K562 (cell line): ENCODE data around the gene RNASE7. TPM values are rescaled to one million over a fixed set of nuclear protein-coding genes. Genes with fewer than 3 reads are reported as not detected.

Source experiments
- ATAC-seq: fragments of 200-7000 bp; cut with Tn5 transposase; 3 replicates; pipeline ENCODE4 v1.9.1; 2020; ENCODE audit warnings: moderate library complexity
- BruUV-seq: library from RNA; stranded (reverse); fragments of 400-500 nt; replicated peaks from 2 replicates; lab custom pipeline; 2021; lab: Mats Ljungman, UMichigan
- CTCF ChIA-PET: fragments of 300-600 bp; formaldehyde crosslinking; extraction: SDS; loops from one replicate; lab custom pipeline; 2021; ENCODE audit warnings: low intra/inter-chr PET ratio; lab: Yijun Ruan, JAX
- POLR2A ChIA-PET: fragments of 300-600, 350-650 bp; sonication (Branson Sonifier 250); formaldehyde crosslinking; extraction: SDS; loops from one replicate; lab custom pipeline; 2021; ENCODE audit warnings: antibody characterized with exemption, inconsistent platforms; lab: Yijun Ruan, JAX
- DNase-seq, 4 experiments: peaks; one replicate each; pipeline versions ENCODE4 v3.0.0 to v3.0.0-alpha.2; 2011 to 2018; ENCODE audit warnings: low spot score in 3 of 4, mixed read lengths in 3 of 4; ENCODE audit errors: extremely low read depth in 1 of 4
- FAIRE-seq: peaks from 2 replicates; lab custom pipeline; 2011; peaks lifted over from hg19 to GRCh38; lab: Jason Lieb, UNC
- H2AFZ ChIP-seq: 2 replicates; pipeline ENCODE4 v1.6.0; 2011; ENCODE audit warnings: low read depth, low read length, control low read depth, inconsistent platforms
- H3K27ac ChIP-seq: fragments of 200-600 bp; 3 replicates; pipeline ENCODE4 v1.8.0; 2011; ENCODE audit warnings: low read depth, mild to moderate bottlenecking, control low read depth, inconsistent platforms, low read length, moderate library complexity, mixed read lengths; ENCODE audit errors: extremely low read depth
- H3K27me3 ChIP-seq, 2 experiments: fragments of 300-600 bp in 1 of 2; 2 replicates in 1 of 2; 3 replicates in 1 of 2; pipeline versions ENCODE4 v1.6.0 to v1.8.0; 2011; ENCODE audit warnings: inconsistent platforms in 2 of 2, low read length in 2 of 2, mild to moderate bottlenecking in 1 of 2, mixed read lengths in 1 of 2, moderate library complexity in 1 of 2; ENCODE audit not compliant: control insufficient read depth in 2 of 2, insufficient read depth in 2 of 2
- H3K36me3 ChIP-seq: fragments of 300-600 bp; 3 replicates; pipeline ENCODE4 v1.8.0; 2011; ENCODE audit warnings: mild to moderate bottlenecking, low read length, inconsistent platforms; ENCODE audit not compliant: control insufficient read depth, insufficient read depth
- H3K4me1 ChIP-seq, 2 experiments: fragments of 200-600 bp in 1 of 2; replicated peaks in 1 of 2; 2 replicates in 1 of 2; 3 replicates in 1 of 2; pipeline versions ENCODE4 v1.5.1 to v1.8.0; 2011; ENCODE audit warnings: inconsistent platforms in 2 of 2, low read length in 2 of 2, mild to moderate bottlenecking in 1 of 2, mixed read lengths in 1 of 2, moderate library complexity in 1 of 2; ENCODE audit not compliant: control insufficient read depth in 2 of 2, insufficient read depth in 2 of 2
- H3K4me2 ChIP-seq: 2 replicates; pipeline ENCODE4 v1.6.1; 2011; ENCODE audit warnings: low read length, control low read depth, inconsistent platforms, mixed read lengths; ENCODE audit not compliant: insufficient read depth
- H3K4me3 ChIP-seq: fragments of 200-600 bp; sonication (generic), shearing (Covaris generic); 2 replicates; pipeline ENCODE4 v1.5.1; 2016; ENCODE audit warnings: control low read depth, inconsistent platforms
- H3K79me2 ChIP-seq: fragments of 200-600 bp; 3 replicates; pipeline ENCODE4 v1.8.0; 2011; ENCODE audit warnings: low read length, inconsistent platforms; ENCODE audit not compliant: control insufficient read depth, insufficient read depth
- H3K9ac ChIP-seq, 2 experiments: 2 replicates each; pipeline versions ENCODE4 v1.6.0 to v1.6.1; 2011; ENCODE audit warnings: low read depth in 2 of 2, low read length in 2 of 2, control low read depth in 1 of 2, inconsistent platforms in 1 of 2, mild to moderate bottlenecking in 1 of 2, mixed read lengths in 1 of 2; ENCODE audit not compliant: insufficient read depth in 1 of 2
- H3K9me1 ChIP-seq: one replicate; pipeline ENCODE4 v1.6.0; 2011; ENCODE audit warnings: inconsistent platforms, mild to moderate bottlenecking, low read length, moderate library complexity; ENCODE audit not compliant: control insufficient read depth, insufficient read depth
- H3K9me3 ChIP-seq: replicated peaks from 2 replicates; pipeline ENCODE4 v1.5.1; 2011; ENCODE audit warnings: low read depth, low read length, inconsistent platforms; ENCODE audit not compliant: control insufficient read depth, insufficient read depth
- H4K20me1 ChIP-seq: replicated peaks from 2 replicates; pipeline ENCODE4 v1.6.1; 2011; ENCODE audit warnings: low read length, inconsistent platforms, mixed read lengths; ENCODE audit not compliant: control insufficient read depth, insufficient read depth
- CTCF ChIP-seq, 3 experiments: IDR thresholded peaks in 2 of 3; conservative IDR thresholded peaks in 1 of 3; 2 replicates each; pipeline ENCODE4 v1.5.1; 2011 to 2012; ENCODE audit warnings: low read length in 3 of 3, mild to moderate bottlenecking in 3 of 3, control low read depth in 2 of 3, improper control_type of control experiment in 1 of 3, inconsistent platforms in 1 of 3, low read depth in 1 of 3, mixed read lengths in 1 of 3, moderate library complexity in 1 of 3; ENCODE audit not compliant: insufficient read depth in 2 of 3
- ZNF174 ChIP-seq: fragments of 250-450 bp; sonication (Bioruptor Pico); IDR thresholded peaks from 2 replicates; pipeline ENCODE4 v1.4.0; 2020; ENCODE audit warnings: mild to moderate bottlenecking
- WGBS: fragments of 100-300 bp; shearing (Covaris generic); methylation state at CpG from one replicate; pipeline ENCODE4 v1.1.6; 2016; ENCODE audit warnings: low coverage, mixed read lengths; ENCODE audit not compliant: insufficient coverage; ENCODE audit errors: missing lambda C conversion rate; 5-methylcytosine and 5-hydroxymethylcytosine counted together
- in situ Hi-C: fragments of 300-500 bp; cut with MboI; formaldehyde crosslinking; loops from 4 replicates; pipeline ENCODE4 v1.15.0; 2018; ENCODE audit warnings: inconsistent platforms, mixed read lengths
- intact Hi-C: fragments of 100-400 bp; cut with micrococcal nuclease; formaldehyde crosslinking; loops from 2 replicates; pipeline ENCODE4 v1.14.2; 2022
- polyA plus RNA-seq, 8 experiments: library from polyadenylated mRNA; depleted of rRNA in 4 of 8; stranded (reverse) in 5 of 8; unstranded in 3 of 8; fragments of >200 nt; fragmentation: Nextera tagmentation in 2 of 8; fragmentation: Illumina TruSeq in 1 of 8; extraction: Ambion mirVana in 2 of 8; extraction: Trizol in 1 of 8; gene quantifications; 2 replicates each; pipeline versions ENCODE4 v1.2.1 to v1.2.3, GENCODE V29; 2011 to 2014; ENCODE audit warnings: inconsistent platforms in 1 of 8, missing spikeins in 1 of 8
- total RNA-seq, 7 experiments: library from RNA; depleted of rRNA in 6 of 7; stranded (reverse); fragments of >200 nt in 6 of 7; fragmentation: Illumina TruSeq in 2 of 7; extraction: Trizol in 2 of 7; gene quantifications; 2 replicates each; pipeline versions ENCODE4 v1.2.1 to v1.2.3, GENCODE V29; 2011 to 2021; ENCODE audit warnings: low replicate concordance in 1 of 7

Gene RNASE7
- total and polyA plus RNA-seq, 9 of the 15 experiments (the other 6 are each of a cell fraction or from before 2014, with no cell fraction given): not detected

- WGBS: 13% methylated on average over 8 of the region's 8 CpGs
- FAIRE-seq: no peak
Observed at GRCh38 chr14:21057803-21058675, 15.9 kb downstream of the RNASE7 start, which contains the start of gene RNASE8. RNASE8 (plus strand) TSS chr14:21057822; CDS start chr14:21057893, 71 bp downstream.

More at GRCh38 chr14:21057803-21058675, 15.9 kb downstream of the RNASE7 start, which contains the start of gene RNASE8:
- CTCF ChIA-PET: interaction anchor here (0.6 kb wide), 1 partner anchor 16 kb away, joined by 3 read pairs; the partner anchor contains the start of gene RNASE7
- H3K9me3 ChIP-seq: no peaks in the 10 kb centered on the region
- H3K27me3 ChIP-seq: no peaks in the 10 kb centered on the region
- intact Hi-C loops: no loop called here
- no peak for ATAC-seq
- no peak within 1 kb of the TSS for H3K27ac ChIP-seq
- H3K9ac ChIP-seq: no peak within 1 kb of the TSS
- no peaks in the 10 kb centered on the region for H3K79me2 ChIP-seq
- DNase-seq: no peak
- H2AFZ ChIP-seq: peak within 1 kb of the TSS; percentile 9; the same call in 1 of the 2 replicates
- no peak within 1 kb of the TSS for H3K4me2 ChIP-seq
- H3K4me3 ChIP-seq: no peak within 1 kb of the TSS
- no TSS peak for BruUV-seq
- H3K9me1 ChIP-seq: no peaks in the 10 kb centered on the region
- H3K36me3 ChIP-seq: no peaks in the 10 kb centered on the region
- H3K4me1 ChIP-seq: no peaks in the 10 kb centered on the region; a peak in 2 of 5 replicates
- in situ Hi-C loops: no loop called here
- no peaks in the 10 kb centered on the region for H4K20me1 ChIP-seq
- TF ChIP-seq CTCF (IDR thresholded peaks at IDR 0.05 in 2 of 3, conservative IDR thresholded peaks at IDR 0.05 in 1 of 3; ENCODE audit: insufficient read depth in 2 of 3, low read depth in 1 of 3, low read length in 3 of 3): 0 out of 6 replicates have a peak, but pooled peaks of 1 of the 3 experiments have one; percentile 4
- TF ChIP-seq ZNF174: no peak
- TF ChIP-seq, all 486 proteins: peak for 1
- POLR2A ChIA-PET: interaction anchor here (0.5 to 1.7 kb wide), 5 partner anchors 10 to 361 kb away, joined by 3 to 5 read pairs (median 4); no protein-coding TSS in a partner anchor
